Measurements from ENCODE around the gene PHLDA1. TPM values are rescaled to one million over a fixed set of nuclear protein-coding genes. Genes with fewer than 3 reads are reported as not detected.
A peak's percentile ranks its signal among the peaks of the same experiment; 100 is the strongest.

The PHLDA1 gene
- total and polyA plus RNA-seq, 9 of the 15 experiments (the other 6 are each of a cell fraction or from before 2014, with no cell fraction given) = 0.15 to 2.9 (median 0.54) TPM

DNA sequence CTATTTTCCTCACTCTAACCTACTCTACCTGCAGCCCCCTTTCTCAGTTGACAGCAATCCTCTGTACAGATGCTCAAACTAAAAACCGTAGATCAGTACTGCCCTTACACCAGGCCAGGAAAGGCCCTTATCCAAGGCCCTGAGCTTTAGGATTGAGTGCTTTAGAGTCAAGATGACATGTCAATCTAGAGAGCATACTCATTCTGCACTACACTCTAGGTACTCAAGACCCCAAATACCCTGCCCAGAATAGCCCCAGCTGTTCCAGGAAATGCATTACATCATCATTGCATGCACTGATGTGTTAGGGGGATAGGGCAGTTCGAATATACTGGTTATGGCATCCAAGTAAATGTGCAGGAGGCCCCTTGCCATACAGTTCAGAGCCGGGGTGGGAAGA, 3.5 kb upstream of the PHLDA1 start (continued):
- TF ChIP-seq, protein P1, sequence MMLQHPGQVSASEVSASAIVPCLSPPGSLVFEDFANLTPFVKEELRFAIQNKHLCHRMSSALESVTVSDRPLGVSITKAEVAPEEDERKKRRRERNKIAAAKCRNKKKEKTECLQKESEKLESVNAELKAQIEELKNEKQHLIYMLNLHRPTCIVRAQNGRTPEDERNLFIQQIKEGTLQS (IDR thresholded peaks at IDR 0.05) = peak; percentile 82
- TF ChIP-seq, protein P1 (CRISPR knock-in tag; conservative IDR thresholded peaks at IDR 0.05) = no peak
- TF ChIP-seq YY1 (IDR thresholded peaks at IDR 0.05; ENCODE audit: borderline replicate concordance in 1 of 3, control insufficient read depth in 1 of 3, extremely low read depth in 1 of 3, insufficient read depth in 3 of 3, insufficient read length in 1 of 3, insufficient replicate concordance in 2 of 3, low read depth in 1 of 3, low read length in 2 of 3) = no peak
- no peak for TF ChIP-seq ZNF253 (CRISPR knock-in tag; conservative IDR thresholded peaks at IDR 0.05)
- 0 out of 2 replicates have a peak, but pooled peaks have one; percentile 30 for TF ChIP-seq ZNF589 (CRISPR knock-in tag; IDR thresholded peaks at IDR 0.05; ENCODE audit: low read depth)
- TF ChIP-seq, protein P2, sequence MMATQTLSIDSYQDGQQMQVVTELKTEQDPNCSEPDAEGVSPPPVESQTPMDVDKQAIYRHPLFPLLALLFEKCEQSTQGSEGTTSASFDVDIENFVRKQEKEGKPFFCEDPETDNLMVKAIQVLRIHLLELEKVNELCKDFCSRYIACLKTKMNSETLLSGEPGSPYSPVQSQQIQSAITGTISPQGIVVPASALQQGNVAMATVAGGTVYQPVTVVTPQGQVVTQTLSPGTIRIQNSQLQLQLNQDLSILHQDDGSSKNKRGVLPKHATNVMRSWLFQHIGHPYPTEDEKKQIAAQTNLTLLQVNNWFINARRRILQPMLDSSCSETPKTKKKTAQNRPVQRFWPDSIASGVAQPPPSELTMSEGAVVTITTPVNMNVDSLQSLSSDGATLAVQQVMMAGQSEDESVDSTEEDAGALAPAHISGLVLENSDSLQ (IDR thresholded peaks at IDR 0.05) = peak; percentile 30; the same call in 1 of the 2 replicates
- no peak for TF ChIP-seq KAT7 (CRISPR knock-in tag; IDR thresholded peaks at IDR 0.05; ENCODE audit: borderline replicate concordance)
- no peak for TF ChIP-seq HLTF (IDR thresholded peaks at IDR 0.05)
- TF ChIP-seq HDAC1 (IDR thresholded peaks at IDR 0.05) = 0 out of 4 replicates have a peak, but pooled peaks of 1 of the 2 experiments have one; percentile 18
- no peak for TF ChIP-seq LARP7 (IDR thresholded peaks at IDR 0.05)
- TF ChIP-seq, protein P3, sequence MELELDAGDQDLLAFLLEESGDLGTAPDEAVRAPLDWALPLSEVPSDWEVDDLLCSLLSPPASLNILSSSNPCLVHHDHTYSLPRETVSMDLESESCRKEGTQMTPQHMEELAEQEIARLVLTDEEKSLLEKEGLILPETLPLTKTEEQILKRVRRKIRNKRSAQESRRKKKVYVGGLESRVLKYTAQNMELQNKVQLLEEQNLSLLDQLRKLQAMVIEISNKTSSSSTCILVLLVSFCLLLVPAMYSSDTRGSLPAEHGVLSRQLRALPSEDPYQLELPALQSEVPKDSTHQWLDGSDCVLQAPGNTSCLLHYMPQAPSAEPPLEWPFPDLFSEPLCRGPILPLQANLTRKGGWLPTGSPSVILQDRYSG (tag; conservative IDR thresholded peaks at IDR 0.05; ENCODE audit: low read depth) = no peak

Measured in K562 (cell line).